ENCODE measurements around the gene PWWP2B. TPM values are rescaled to one million over a fixed set of nuclear protein-coding genes. Genes with fewer than 3 reads are reported as not detected.

The PWWP2B gene
- total and polyA plus RNA-seq, 9 of the 15 experiments (the other 6 are each of a cell fraction or from before 2014, with no cell fraction given) = 0.07 to 9.2 (median 1.6) TPM; not detected in 1

GRCh38 chr10:132421847-132422751 lies 25.1 kb downstream of the PWWP2B start:
- no TSS peak for BruUV-seq (replicated peaks)
- Histone ChIP-seq H3K9ac (ENCODE audit: insufficient read depth in 1 of 2, low read depth in 2 of 2, low read length in 2 of 2) (peak overlapping the region; percentile 70 to 88; a peak in 3 of 4 replicates), H3K27me3 (ENCODE audit: control insufficient read depth in 2 of 2, insufficient read depth in 2 of 2, low read length in 2 of 2) (no peaks in the 10 kb centered on the region), H4K20me1 (replicated peaks; ENCODE audit: control insufficient read depth, insufficient read depth, low read length) (no peaks in the 10 kb centered on the region), H3K9me1 (ENCODE audit: control insufficient read depth, insufficient read depth, low read length) (no peaks in the 10 kb centered on the region), H3K4me3 (no peak overlapping the region), H3K4me2 (ENCODE audit: insufficient read depth, low read length) (peak overlapping the region; percentile 43), H3K4me1 (replicated peaks in 1 of 2; ENCODE audit: control insufficient read depth in 2 of 2, insufficient read depth in 2 of 2, low read length in 2 of 2) (peaks cover 18 to 60% of the 10 kb centered on the region in 2 experiments), H3K79me2 (ENCODE audit: control insufficient read depth, insufficient read depth, low read length) (no peaks in the 10 kb centered on the region; the same call in 2 of the 3 replicates), H3K36me3 (ENCODE audit: control insufficient read depth, insufficient read depth, low read length) (no peaks in the 10 kb centered on the region), H2AFZ (ENCODE audit: low read depth, low read length) (peak overlapping the region; percentile 81), H3K27ac (ENCODE audit: extremely low read depth, low read depth, low read length) (peak overlapping the region; percentile 82), H3K9me3 (replicated peaks; ENCODE audit: control insufficient read depth, insufficient read depth, low read depth, low read length) (no peaks in the 10 kb centered on the region)
- ChIA-PET POLR2A (interaction anchor here (0.6 to 1.6 kb wide), 5 partner anchors 10 to 190 kb away, joined by 3 read pairs; no protein-coding TSS in a partner anchor), CTCF (ENCODE audit: low intra/inter-chr PET ratio) (no interaction called here)
- TF ChIP-seq ETV6 (IDR thresholded peaks at IDR 0.05; ENCODE audit: borderline replicate concordance in 1 of 2, low read depth in 2 of 2, low read length in 1 of 2) = no peak
- no peak for TF ChIP-seq ETV6 (CRISPR knock-in tag; IDR thresholded peaks at IDR 0.05; ENCODE audit: borderline replicate concordance)
- TF ChIP-seq ILF3 (IDR thresholded peaks at IDR 0.05; ENCODE audit: borderline replicate concordance) = no peak
- TF ChIP-seq ZNF217 (CRISPR knock-in tag; IDR thresholded peaks at IDR 0.05) = no peak
- TF ChIP-seq ZNF589 (CRISPR knock-in tag; IDR thresholded peaks at IDR 0.05; ENCODE audit: low read depth) = no peak
- no peak for TF ChIP-seq NR1H2 (CRISPR knock-in tag; IDR thresholded peaks at IDR 0.05)
- 0 out of 4 replicates have a peak, but pooled peaks of 1 of the 2 experiments have one; percentile 49 for TF ChIP-seq KDM1A (IDR thresholded peaks at IDR 0.05)
- TF ChIP-seq ARID4B (CRISPR knock-in tag; IDR thresholded peaks at IDR 0.05) = no peak
- TF ChIP-seq, protein P1, sequence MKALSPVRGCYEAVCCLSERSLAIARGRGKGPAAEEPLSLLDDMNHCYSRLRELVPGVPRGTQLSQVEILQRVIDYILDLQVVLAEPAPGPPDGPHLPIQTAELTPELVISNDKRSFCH (CRISPR knock-in tag; IDR thresholded peaks at IDR 0.05) = no peak
- TF ChIP-seq, protein P1 (tag; IDR thresholded peaks at IDR 0.05) = no peak
- TF ChIP-seq HMBOX1 (IDR thresholded peaks at IDR 0.05) = no peak
- TF ChIP-seq NFIC (IDR thresholded peaks at IDR 0.05) = 0 out of 2 replicates have a peak, but pooled peaks have one; percentile 20
- ATAC-seq = no peak
- intact Hi-C loops (cut with micrococcal nuclease) (no loop called here), in situ Hi-C loops (cut with MboI) (no loop called here)
- peak in 2 of 4 experiments; percentile 31 for DNase-seq (ENCODE audit: extremely low read depth in 1 of 4, low spot score in 3 of 4)
- 48% methylated on average over 12 of the region's 30 CpGs for WGBS (ENCODE audit: insufficient coverage, low coverage, missing lambda C conversion rate)
- no peak for FAIRE-seq

Data from K562 (cell line).